HG03520 (cell line): ENCODE measurements around the gene CCDC73.
"Not testable (repeated sequence)": the region's sequence is repeated elsewhere in the genome, so short reads cannot be mapped to it uniquely, and the experiment has no call there.

Source experiments
- ATAC-seq: cut with Tn5 transposase; IDR thresholded peaks from one replicate; pipeline ENCODE4 v1.9.1; 2021; ENCODE audit warnings: mild to moderate bottlenecking, moderate library complexity; ENCODE audit not compliant: unreplicated experiment

Gene CCDC73

GRCh38 chr11:32706985-32707741 is 87.3 kb downstream of the CCDC73 start:
- ATAC-seq: peak; percentile 98

- no peak for ATAC-seq
These were observed 89.0 kb downstream of the CCDC73 start for GRCh38 chr11:32705309-32706033.

- no peak for ATAC-seq
These were observed 89.7 kb downstream of the CCDC73 start for GRCh38 chr11:32704775-32705174.

- ATAC-seq: no peak
These were observed 90.2 kb downstream of the CCDC73 start for GRCh38 chr11:32704261-32704660.

- ATAC-seq: no peak
These were observed 92.8 kb downstream of the CCDC73 start for GRCh38 chr11:32701616-32702015.

GRCh38 chr11:32698579-32698978 is 95.9 kb downstream of the CCDC73 start:
- ATAC-seq: no peak

- ATAC-seq: no peak
These were observed 123.4 kb downstream of the CCDC73 start for GRCh38 chr11:32671051-32671450.

- no peak for ATAC-seq
These were observed 134.8 kb downstream of the CCDC73 start for GRCh38 chr11:32659672-32660071.

- ATAC-seq: no peak
These were observed 135.6 kb downstream of the CCDC73 start for GRCh38 chr11:32658639-32659406.

GRCh38 chr11:32643526-32643925 is 150.9 kb downstream of the CCDC73 start:
- no peak for ATAC-seq

GRCh38 chr11:32641361-32641760 is 153.1 kb downstream of the CCDC73 start:
- no peak for ATAC-seq

GRCh38 chr11:32635819-32636218 is 158.6 kb downstream of the CCDC73 start:
- no peak for ATAC-seq

- ATAC-seq: no peak
These were observed 163.6 kb downstream of the CCDC73 start for GRCh38 chr11:32630844-32631243.

GRCh38 chr11:32616903-32617302 is 177.6 kb downstream of the CCDC73 start:
- no peak for ATAC-seq

- ATAC-seq: no peak
These were observed 179.0 kb downstream of the CCDC73 start for GRCh38 chr11:32615422-32615821.

GRCh38 chr11:32613500-32614151 is 180.8 kb downstream of the CCDC73 start:
- ATAC-seq: no peak

GRCh38 chr11:32610797-32611352 is 183.6 kb downstream of the CCDC73 start:
- ATAC-seq: no peak

- ATAC-seq: not testable (repeated sequence)
These were observed 185.6 kb downstream of the CCDC73 start for GRCh38 chr11:32608826-32609225.

- no peak for ATAC-seq
These were observed 188.2 kb downstream of the CCDC73 start for GRCh38 chr11:32606220-32606619.

GRCh38 chr11:32602657-32603415 is 191.6 kb downstream of the CCDC73 start:
- no peak for ATAC-seq
